Astrocyte of the spinal cord (primary cell): ENCODE results near the gene PKD2.

Source experiments
- DNase-seq: peaks from one replicate; pipeline ENCODE4 v3.0.0; 2011; ENCODE audit warnings: low read depth, low spot score
- H3K4me3 ChIP-seq: 2 replicates; pipeline ENCODE4 v1.5.1; 2011; ENCODE audit warnings: low read depth, mild to moderate bottlenecking, low read length, moderate library complexity
- CTCF ChIP-seq: IDR thresholded peaks from 2 replicates; pipeline ENCODE4 v1.5.1; 2012; ENCODE audit warnings: low read depth, mild to moderate bottlenecking, low read length, inconsistent platforms
- in situ Hi-C: cut with HindIII; loops from 2 replicates; pipeline ENCODE4 v1.10.0; 2017; ENCODE audit warnings: low sequenced_read_pairs

PKD2 gene

GRCh38 chr4:88029556-88029955, 22.1 kb downstream of the PKD2 start:
- peak; percentile 2 for DNase-seq
- no peak overlapping the region for H3K4me3 ChIP-seq
- no peak for TF ChIP-seq CTCF
- in situ Hi-C loops, result no loop called here

- no peak for DNase-seq
- no peak for TF ChIP-seq CTCF
- no peak overlapping the region for H3K4me3 ChIP-seq
- in situ Hi-C loops, result no loop called here
These were observed 23.3 kb downstream of the PKD2 start for GRCh38 chr4:88030565-88031310.

GRCh38 chr4:88033309-88033708, 25.9 kb downstream of the PKD2 start:
- no peak overlapping the region for H3K4me3 ChIP-seq
- peak; percentile 66 for TF ChIP-seq CTCF
- peak; percentile 62 for DNase-seq
- in situ Hi-C loops, result no loop called here

- in situ Hi-C loops, result no loop called here
- TF ChIP-seq CTCF, result no peak
- H3K4me3 ChIP-seq, result no peak overlapping the region
- DNase-seq, result no peak
These were observed 27.9 kb downstream of the PKD2 start for GRCh38 chr4:88035292-88035691.

GRCh38 chr4:88037447-88037846, 30.0 kb downstream of the PKD2 start:
- no peak overlapping the region for H3K4me3 ChIP-seq
- TF ChIP-seq CTCF, result no peak
- no peak for DNase-seq
- in situ Hi-C loops, result no loop called here

GRCh38 chr4:88037936-88038335, 30.5 kb downstream of the PKD2 start:
- no peak for DNase-seq
- in situ Hi-C loops, result no loop called here
- H3K4me3 ChIP-seq, result no peak overlapping the region
- TF ChIP-seq CTCF, result no peak

- no peak overlapping the region for H3K4me3 ChIP-seq
- in situ Hi-C loops, result no loop called here
- no peak for DNase-seq
- TF ChIP-seq CTCF, result no peak
These were observed 33.3 kb downstream of the PKD2 start for GRCh38 chr4:88040707-88041106.
